Right ventricle myocardium inferior (tissue), 1 donor: Measurements from ENCODE around the gene DHX8. TPM values are rescaled to one million over a fixed set of nuclear protein-coding genes. Genes with fewer than 3 reads are reported as not detected.
A peak's percentile ranks its signal among the peaks of the same experiment; 100 is the strongest.
"Not testable (repeated sequence)": the region's sequence is repeated elsewhere in the genome, so short reads cannot be mapped to it uniquely, and the experiment has no call there.

Experiments used
- ATAC-seq: fragments of 200-7000 bp; cut with Tn5 transposase; one replicate; pipeline ENCODE4 v1.9.1; 2020; ENCODE audit warnings: mild to moderate bottlenecking, moderate library complexity
- DNase-seq: peaks from one replicate; pipeline ENCODE4 v3.0.0; 2021; ENCODE audit errors: missing footprints
- intact Hi-C: fragments of 100-400 bp; cut with DNase I; formaldehyde crosslinking; loops from one replicate; pipeline ENCODE4 v1.11.0; 2022
- long read RNA-seq: library from polyadenylated mRNA; unstranded; transcript quantifications from one replicate; pipeline ENCODE4 v2.0.0, GENCODE V29; 2021
- total RNA-seq: library from RNA; stranded (reverse); fragmentation: NEBNext Ultra II Directional; extraction: Animal tissue kit (Norgen Biotek cat#: 25700); gene quantifications from one replicate; pipeline ENCODE4 v1.2.1, GENCODE V29; 2021
- donor health status: DM: no; HTN: yes; CAD: no; lungs with severe emphysema.

DHX8 gene
- total RNA-seq, result 22.3 TPM
- long read RNA-seq, full-length matches to known transcripts, result 16 of 26 reads
- long read RNA-seq, partial matches to known transcripts, result 2 of 26 reads
- long read RNA-seq, other reads (novel, unspliced or antisense), result 8 of 26 reads

DNA sequence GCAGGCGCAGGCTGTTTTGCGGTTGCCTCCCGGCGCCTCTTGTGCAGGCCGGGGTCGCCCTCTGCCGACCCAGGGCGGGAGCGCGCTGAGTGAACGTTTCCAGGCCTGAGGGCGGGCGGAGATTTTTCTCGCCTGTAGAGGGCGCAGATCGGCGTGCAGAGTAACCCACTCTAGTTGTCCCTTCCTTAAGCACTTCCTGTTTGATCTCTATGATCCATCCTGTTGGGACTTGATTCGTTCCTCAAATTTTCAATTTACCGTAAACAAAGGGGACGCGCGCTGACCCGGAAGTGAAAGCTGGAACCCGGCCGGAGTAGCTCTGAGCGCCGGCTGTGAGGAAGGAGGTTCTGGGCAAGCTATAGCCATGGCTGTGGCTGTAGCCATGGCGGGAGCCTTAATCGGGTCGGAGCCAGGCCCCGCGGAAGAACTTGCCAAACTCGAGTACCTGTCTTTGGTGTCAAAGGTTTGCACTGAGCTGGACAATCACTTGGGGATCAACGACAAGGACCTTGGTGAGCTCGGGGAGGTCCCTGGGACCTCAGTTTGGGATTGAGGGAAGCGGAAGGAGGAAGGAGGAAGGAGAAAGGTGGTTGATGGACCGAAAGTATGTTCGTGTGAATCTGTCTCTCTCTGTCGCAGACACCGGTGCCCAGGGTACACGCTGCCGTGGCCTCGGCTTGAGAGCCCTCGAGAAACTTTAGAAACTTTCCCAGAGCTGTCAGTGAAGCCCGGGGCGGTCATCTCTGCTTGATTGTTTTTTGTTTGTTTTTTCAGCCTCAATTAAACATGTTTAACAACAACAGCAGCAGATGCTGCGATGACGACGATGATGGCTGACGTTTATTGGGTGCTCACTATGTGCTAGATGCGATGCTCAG is at the start of gene DHX8:
DHX8 (plus strand) TSS at position 302 of the 878 bp plus-strand sequence; CDS start at position 365, 63 bp downstream.
- intact Hi-C loops, result loop anchor here (1.0 kb wide), 1 partner anchor 90 kb away; no protein-coding TSS in a partner anchor
- DNase-seq (peak; percentile 98), ATAC-seq (peak; percentile 99)

DNA sequence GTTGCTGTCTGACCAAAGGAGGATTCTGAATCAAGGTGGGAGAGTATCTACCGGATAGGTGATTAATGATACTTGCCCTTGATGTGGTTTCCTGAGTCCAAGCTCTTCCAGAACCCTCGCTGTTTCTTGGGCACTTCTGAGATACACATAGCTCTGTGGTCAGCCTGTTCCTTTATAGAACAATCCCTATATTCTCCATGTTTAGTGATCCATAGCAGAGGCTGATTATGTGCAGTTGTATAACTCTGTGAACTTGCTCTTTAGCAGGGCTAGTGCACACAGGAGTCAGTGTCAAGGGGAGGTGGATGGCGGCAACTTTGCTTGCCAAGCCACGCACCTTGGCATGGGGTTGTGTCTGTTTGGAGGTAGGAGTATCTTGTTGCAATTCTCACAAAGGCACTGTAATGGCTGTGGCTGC is 48.9 kb upstream of the DHX8 start:
- intact Hi-C loops, result no loop called here
- no peak for DNase-seq
- no peak for ATAC-seq

DNA sequence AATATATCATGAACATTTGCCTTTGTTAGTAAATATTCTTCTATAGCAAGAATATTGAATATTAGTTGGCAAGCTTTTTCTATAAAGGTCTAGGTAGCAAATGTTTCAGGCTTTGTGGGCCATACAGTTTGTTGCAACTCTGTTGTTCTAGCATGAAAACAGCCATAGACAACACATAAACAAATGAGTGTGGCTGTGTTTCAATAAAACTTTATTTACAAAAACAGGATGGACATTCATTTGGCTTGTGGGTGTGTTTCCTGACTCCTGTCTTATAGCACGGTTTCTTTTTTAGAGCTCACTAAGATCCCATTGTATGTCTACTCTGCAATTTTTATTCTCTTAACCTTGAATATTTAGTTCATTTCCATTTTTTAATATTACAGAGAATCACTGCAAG is 46.0 kb upstream of the DHX8 start:
- ATAC-seq (no peak), DNase-seq (no peak)
- intact Hi-C loops, result no loop called here

DNA sequence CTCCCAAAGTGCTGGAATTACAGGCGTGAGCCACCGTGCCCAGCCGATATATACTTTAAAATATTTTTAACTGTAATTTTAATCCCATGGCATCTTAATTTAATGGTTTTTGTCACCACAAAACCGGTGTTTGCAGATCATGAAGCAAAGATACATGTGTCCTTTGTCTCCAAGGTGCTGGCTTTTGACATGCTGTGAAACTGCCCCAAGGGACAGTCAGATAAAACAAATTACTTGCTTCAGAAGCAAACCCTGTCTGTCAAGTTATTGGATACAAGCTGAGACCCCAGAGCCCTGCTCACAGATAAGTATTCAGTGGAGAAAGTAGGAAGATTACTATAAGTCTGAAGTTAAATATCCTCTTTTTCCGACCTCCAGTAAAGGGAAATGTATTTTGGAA is 45.1 kb upstream of the DHX8 start:
- ATAC-seq, result no peak
- intact Hi-C loops, result no loop called here
- DNase-seq, result no peak

DNA sequence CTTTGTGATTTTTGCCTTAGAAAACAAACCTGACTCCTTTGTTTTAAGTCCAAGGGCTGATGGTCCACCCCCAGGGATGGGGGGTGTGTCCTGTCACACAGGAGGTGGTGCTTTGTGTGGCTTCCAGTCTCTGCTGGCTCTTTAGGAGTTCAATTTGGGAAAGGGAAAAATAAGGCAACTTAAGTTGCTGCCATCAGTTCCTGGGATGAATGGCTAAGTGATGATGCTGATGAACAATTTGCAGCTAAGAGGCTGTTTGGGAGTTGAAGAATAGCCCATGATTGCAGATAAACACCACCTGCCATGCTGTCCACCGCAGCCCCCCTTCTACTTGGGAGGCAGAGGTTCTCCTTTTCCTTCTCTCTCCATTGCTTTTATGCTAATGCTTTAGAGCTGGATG is 44.7 kb upstream of the DHX8 start:
- DNase-seq (no peak), ATAC-seq (peak; percentile 50)
- intact Hi-C loops, result no loop called here

DNA sequence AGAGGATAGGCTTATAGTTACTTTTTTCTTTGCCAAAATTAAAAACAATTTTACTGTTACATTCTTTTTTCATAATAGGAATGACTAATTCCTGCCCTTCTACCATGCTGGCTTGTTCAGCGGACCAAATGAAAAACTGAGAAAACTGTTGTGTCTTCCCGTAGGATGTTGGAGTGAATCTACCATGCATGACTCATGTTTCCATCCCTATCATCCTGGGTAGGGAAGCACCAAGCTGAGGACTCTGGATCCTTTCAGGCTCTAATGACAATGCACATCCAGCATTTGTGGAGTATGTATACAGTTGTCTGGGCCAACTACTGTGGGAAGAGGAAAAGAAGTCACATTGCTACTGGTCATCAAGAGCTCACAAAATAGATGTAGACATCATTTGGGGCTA is 41.1 kb upstream of the DHX8 start:
- ATAC-seq (peak; percentile 37), DNase-seq (no peak)
- intact Hi-C loops, result no loop called here

DNA sequence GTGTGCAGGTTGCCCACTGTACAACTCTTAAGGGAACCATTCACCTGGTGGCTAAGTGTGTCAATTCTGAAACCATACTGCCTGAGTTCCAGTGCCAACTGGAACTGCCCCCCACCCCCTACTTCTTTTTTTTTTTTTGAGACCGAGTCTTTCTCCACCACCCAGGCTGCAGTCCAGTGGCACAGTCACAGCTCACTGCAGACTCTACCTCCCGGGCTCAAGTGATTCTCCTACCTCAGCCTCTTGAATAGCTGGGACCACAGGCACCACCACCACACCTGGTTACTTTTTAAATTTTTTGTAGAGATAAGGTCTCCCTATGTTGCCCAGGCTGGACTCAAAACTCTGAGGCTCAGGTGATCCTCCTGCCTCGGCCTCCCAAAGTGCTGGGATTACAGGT is 40.4 kb upstream of the DHX8 start:
- no peak for ATAC-seq

DNA sequence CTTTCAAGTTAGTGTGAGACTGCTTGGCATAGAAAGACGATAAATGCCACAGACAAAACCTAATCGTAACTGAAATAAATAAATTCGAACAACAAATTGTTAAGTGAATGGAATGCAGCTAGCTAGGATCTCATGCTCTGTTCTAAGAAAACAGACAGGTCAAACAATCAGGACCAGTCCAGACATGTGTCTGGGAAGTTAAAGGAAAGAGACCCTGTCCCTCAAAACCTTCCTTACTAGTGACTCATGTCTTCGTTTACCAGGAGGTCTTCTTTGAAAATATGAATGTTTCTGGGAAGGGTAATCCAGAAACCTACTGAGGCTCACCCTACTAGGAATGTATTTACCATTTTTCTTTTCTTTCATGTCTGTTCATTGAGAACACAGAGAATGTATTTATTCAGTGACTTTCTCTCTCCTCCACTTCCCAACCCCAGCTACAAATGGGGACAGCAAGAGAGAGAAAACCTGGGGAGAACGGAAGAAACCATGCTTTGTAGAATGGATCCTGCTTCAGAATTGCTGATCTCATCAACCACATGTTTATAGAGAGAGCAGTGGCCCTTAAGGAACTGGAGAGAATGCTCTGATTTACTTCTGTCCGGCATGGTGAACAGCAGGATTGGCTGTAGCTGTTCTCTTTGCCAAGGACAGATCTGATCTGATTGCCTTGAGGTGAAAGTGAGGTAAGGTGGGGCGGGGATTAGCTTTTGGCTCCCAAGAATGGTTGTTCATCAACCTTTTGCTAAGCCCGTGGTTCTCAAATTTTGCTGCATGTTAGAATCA is 39.4 kb upstream of the DHX8 start:
- no peak for ATAC-seq
- intact Hi-C loops, result no loop called here
- DNase-seq, result no peak

More for the DNA sequence above, 40.4 kb upstream of the DHX8 start:
- intact Hi-C loops, result no loop called here
- no peak for DNase-seq

DNA sequence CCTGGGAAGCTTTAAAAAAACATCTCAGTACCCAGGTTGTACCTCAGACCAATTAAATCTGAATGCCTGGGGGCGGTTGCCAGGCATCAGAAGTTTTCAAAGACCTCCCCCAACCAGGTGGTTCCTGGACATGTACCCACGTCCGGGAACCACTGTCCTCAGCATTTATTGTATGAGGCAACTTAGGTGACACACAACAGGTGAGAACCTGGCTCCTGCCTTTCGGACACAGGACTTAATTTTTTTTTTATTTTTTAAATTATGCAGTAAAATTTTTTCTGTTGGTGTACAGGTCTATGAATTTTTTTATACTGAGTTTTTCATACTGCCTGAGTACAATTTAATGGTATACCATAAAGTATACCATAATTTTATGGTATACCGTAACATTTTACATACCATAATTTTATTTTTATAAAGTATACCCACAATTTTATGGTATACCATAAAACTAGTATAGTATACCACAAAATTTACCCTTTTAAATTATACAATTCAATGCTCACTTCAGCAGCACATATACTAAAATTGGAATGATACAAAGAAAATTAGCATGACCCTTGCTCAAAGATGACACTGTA is 38.7 kb upstream of the DHX8 start:
- intact Hi-C loops, result no loop called here
- no peak for DNase-seq
- no peak for ATAC-seq

DNA sequence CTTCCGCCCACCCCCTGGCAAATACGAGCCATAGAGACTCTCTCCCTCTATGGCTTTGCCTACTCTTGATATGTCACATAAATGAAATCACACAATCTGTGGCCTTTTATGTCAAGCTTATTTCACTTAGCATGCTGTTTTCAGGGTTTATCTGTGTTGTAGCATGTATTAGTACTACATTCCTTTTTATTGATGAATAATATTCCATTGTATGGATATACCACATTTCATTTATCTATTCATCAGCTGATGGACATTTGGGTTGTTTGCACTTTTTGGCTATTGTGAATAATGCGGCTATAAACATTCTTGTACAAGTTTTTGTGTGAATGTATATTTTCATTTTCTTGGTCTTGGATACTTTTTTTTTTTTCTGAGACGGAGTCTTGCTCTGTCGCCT is 37.0 kb upstream of the DHX8 start:
- intact Hi-C loops, result no loop called here
- ATAC-seq (no peak), DNase-seq (no peak)

DNA sequence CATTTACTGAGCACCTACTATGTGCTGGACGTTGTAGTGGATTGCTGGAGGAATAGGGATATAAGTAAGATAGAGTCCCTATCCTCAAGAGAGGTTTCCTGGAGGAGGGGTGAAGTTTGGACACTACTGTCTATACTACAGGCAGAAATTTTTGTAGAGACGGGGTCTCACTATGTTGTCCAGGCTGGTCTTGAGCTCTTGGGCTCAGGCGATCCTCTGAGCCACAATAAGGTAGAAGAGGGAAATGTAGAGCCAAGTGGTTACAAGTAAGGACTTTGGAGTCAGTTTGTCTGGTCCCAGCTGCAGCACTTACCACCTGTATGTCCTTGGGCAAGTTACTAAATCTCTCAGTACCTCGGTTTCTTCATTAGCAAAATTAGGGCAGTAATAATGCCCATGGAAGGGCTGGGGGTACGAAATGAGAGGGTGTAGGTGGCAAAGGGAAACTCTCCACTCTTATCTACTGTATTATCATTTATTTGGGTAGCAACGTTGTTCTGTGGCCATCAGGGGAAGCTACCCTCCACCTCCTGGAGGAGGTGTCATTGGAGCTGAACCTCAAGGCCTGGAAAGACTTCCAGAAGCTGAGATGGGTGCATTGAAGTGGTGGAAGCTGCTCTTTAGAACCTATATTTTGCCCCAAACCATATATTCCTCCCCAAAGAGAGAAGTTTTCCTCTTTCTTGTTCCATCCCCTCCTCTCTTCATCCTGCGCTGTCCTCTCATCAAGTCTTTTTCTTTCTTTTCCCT is 34.9 kb upstream of the DHX8 start:
- DNase-seq (no peak), ATAC-seq (no peak)
- intact Hi-C loops, result no loop called here

DNA sequence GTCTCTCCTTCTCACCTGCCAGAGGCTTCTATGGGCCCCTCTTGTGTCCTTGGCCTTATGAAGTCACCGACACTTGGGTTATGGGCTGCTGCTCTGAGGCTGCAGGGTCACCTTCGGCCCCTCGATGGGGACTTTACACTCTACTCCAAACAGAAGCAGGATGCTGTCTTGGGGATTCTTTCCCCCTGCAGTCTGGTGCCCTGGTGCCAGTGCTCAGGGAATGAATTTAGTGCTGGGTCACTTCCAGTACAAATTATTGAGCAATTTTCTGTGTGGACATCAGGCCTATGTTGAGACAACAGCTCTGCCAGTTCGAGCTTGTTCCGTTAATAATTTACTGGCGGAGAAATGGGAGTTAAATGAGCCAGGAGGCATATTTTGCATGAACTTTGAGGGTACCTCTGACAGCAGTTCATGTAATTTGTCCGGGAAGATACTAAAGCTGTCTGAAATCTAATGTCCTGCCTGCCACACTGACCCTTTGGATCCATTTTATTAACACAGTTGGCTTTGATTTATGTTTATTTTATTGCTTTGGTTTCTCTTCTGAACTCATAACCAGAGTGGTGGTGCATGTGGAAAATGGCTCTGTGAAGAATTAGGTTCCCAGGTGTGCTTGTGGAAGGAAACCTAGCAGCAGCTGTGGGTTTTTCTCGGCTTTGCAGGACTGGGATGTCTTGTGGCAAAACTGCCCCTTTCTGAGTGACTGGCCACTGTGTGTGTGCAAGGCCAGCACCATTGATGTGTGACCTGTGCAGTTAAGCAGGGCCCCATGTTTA is 34.1 kb upstream of the DHX8 start:
- intact Hi-C loops, result no loop called here
- DNase-seq (no peak), ATAC-seq (peak; percentile 35)

DNA sequence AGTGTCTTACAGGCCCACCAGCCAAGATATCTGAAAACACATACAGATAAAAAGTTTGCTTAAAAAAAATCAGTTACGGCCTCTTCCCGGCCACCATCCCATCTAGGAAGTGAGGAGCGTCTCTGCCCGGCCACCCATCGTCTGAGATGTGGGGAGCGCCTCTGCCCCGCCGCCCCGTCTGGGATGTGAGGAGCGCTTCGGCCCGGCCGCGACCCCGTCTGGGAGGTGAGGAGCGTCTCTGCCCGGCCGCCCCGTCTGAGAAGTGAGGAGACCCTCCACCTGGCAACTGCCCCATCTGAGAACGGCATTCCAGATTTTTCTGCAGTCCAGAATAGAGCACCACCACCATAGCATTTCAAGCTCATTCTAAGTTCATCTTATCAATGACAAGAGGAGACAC is 33.0 kb upstream of the DHX8 start:
- intact Hi-C loops, ATAC-seq, DNase-seq: not testable (repeated sequence)

DNA sequence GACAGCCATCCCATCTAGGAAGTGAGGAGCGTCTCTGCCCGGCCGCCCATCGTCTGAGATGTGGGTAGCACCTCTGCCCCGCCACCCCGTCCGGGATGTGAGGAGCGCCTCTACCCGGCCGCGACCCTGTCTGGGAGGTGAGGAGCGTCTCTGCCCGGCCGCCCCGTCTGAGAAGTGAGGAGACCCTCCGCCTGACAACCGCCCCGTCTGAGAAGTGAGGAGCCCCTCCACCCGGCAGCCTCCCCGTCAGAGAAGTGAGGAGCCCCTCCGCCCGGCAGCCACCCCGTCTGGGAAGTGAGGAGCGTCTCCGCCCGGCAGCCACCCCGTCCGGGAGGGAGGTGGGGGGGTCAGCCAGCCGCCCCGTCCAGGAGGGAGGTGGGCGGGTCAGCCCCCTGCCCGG is 32.0 kb upstream of the DHX8 start:
- ATAC-seq, DNase-seq, intact Hi-C loops: not testable (repeated sequence)

DNA sequence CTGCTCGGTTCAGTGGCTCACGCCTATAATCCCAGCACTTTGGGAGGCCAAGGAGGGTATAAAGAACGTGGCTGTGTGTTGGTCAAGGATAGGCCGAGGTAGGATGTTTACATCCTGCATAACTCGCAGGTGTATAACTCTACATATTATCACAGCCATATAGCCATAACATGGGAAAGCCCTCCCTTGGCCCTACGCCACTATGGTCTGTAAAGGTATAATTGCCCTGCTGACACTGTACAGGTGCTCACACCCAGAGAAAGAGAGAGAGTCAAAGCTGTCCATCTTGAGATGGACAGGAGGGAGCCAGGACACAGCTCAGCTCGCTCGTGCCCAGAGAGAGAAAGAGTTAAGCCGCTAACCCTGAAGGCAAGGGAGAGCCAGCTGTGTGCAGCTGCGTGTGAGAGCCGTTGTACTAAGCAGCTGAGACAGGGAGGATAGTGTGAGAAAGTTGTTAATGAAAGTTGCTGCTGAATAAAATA is 30.4 kb upstream of the DHX8 start:
- intact Hi-C loops, result no loop called here
- ATAC-seq, result peak; percentile 36
- DNase-seq, result no peak

DNA sequence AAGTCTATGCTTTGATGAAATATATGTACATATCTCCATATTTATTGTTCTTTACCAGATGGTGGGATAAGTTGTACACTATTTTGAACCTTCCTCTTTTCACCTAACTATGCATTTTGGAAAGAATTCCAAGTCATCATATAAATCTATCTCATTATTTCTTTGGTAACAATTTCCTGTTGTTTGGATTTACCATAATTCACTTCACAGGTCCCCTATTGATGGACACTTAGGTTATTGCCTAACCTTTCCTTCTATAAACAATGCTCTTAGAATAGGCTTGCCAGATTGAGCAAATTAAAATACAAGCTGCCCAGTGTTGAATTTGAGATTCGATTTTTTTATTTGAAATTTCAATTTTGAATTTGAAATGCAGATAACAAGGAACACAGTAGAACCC is 28.9 kb upstream of the DHX8 start:
- intact Hi-C loops, result no loop called here
- DNase-seq, result no peak
- ATAC-seq, result no peak

DNA sequence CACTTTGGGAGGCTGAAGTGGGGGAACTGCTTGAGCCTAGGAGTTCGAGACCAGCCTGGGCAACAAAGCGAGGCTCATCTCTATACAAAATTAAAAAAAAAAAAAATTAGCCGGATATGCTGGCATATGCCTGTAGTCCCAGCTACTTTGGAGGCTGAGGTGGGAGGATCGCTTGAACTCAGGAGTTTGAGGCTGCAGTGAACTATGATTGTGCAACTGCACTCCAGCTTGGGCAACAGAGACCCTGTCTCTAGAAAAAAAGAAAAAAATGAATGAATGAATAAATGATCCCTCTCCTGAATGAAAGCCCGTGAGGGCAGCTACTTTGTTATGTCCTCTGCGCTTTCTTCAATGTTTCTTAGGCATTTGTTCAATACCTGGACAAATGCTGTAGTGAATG is 27.7 kb upstream of the DHX8 start:
- ATAC-seq, result no peak
- DNase-seq, result no peak
- intact Hi-C loops, result no loop called here
